GF-D8 (cell line): Measurements from ENCODE around the gene RAB6B.

Experiments used
- DNase-seq: peaks from one replicate; lab custom pipeline; 2025; lab: John Stamatoyannopoulos, UW

RAB6B gene

GRCh38 chr3:133930341-133930933 lies 34.8 kb upstream of the RAB6B start:
- no peak for DNase-seq

- no peak for DNase-seq
Measured at GRCh38 chr3:133928903-133929607, 33.4 kb upstream of the RAB6B start.

- no peak for DNase-seq
Measured at GRCh38 chr3:133928136-133928893, 32.6 kb upstream of the RAB6B start.

- DNase-seq = no peak
Measured at GRCh38 chr3:133927540-133928066, 31.9 kb upstream of the RAB6B start.

- DNase-seq = no peak
Measured at GRCh38 chr3:133926736-133927539, 31.3 kb upstream of the RAB6B start.

GRCh38 chr3:133925960-133926735 lies 30.5 kb upstream of the RAB6B start:
- DNase-seq = no peak

GRCh38 chr3:133924041-133924440 lies 28.4 kb upstream of the RAB6B start:
- DNase-seq = no peak

- DNase-seq = no peak
Measured at GRCh38 chr3:133921592-133921991, 25.9 kb upstream of the RAB6B start.

GRCh38 chr3:133917144-133917543 lies 21.5 kb upstream of the RAB6B start:
- DNase-seq = no peak

- DNase-seq = no peak
Measured at GRCh38 chr3:133915685-133916658, 20.3 kb upstream of the RAB6B start.

- DNase-seq = no peak
Measured at GRCh38 chr3:133914839-133915600, 19.3 kb upstream of the RAB6B start.

GRCh38 chr3:133910422-133910821 lies 14.7 kb upstream of the RAB6B start:
- DNase-seq = no peak

GRCh38 chr3:133905376-133905775 lies 9.7 kb upstream of the RAB6B start:
- DNase-seq = no peak

GRCh38 chr3:133901847-133902246 lies 6.2 kb upstream of the RAB6B start:
- DNase-seq = no peak

- no peak for DNase-seq
Measured at GRCh38 chr3:133901083-133901482, 5.4 kb upstream of the RAB6B start.

- no peak for DNase-seq
Measured at GRCh38 chr3:133899311-133899710, 3.6 kb upstream of the RAB6B start.

GRCh38 chr3:133897547-133897946 lies 1.9 kb upstream of the RAB6B start:
- no peak for DNase-seq

- DNase-seq = no peak
Measured at GRCh38 chr3:133896002-133896761, 500 bp upstream of the RAB6B start.
